K562 treated with DMSO at 1 percent for 48 hours (cell line): ENCODE results near the gene PFN3. TPM values are rescaled to one million over a fixed set of nuclear protein-coding genes. Genes with fewer than 3 reads are reported as not detected.

Experiments
- total RNA-seq: library from RNA; unstranded; fragments of 300-600 nt; gene quantifications from 2 replicates; pipeline ENCODE4 v1.2.3, GENCODE V29; 2022; ENCODE audit warnings: low replicate concordance; ENCODE audit errors: extremely low read depth

Gene PFN3
- not detected in 2 replicates for total RNA-seq

GRCh38 chr5:177399997-177400868 is at the start of gene PFN3:
Gene PFN3 (minus strand): TSS chr5:177400661. CDS start chr5:177400576, 85 bp downstream.

GRCh38 chr5:177446200-177447065 is 46.0 kb upstream of the PFN3 start, which contains the start of gene PRR7:
Gene PRR7 (plus strand): TSS chr5:177446814. CDS start chr5:177455068, 8,254 bp downstream.

GRCh38 chr5:177426566-177427210 is 26.2 kb upstream of the PFN3 start, which contains the start of gene GRK6:
Gene GRK6 (plus strand): TSS chr5:177426676. CDS start chr5:177426846, 170 bp downstream.

DNA sequence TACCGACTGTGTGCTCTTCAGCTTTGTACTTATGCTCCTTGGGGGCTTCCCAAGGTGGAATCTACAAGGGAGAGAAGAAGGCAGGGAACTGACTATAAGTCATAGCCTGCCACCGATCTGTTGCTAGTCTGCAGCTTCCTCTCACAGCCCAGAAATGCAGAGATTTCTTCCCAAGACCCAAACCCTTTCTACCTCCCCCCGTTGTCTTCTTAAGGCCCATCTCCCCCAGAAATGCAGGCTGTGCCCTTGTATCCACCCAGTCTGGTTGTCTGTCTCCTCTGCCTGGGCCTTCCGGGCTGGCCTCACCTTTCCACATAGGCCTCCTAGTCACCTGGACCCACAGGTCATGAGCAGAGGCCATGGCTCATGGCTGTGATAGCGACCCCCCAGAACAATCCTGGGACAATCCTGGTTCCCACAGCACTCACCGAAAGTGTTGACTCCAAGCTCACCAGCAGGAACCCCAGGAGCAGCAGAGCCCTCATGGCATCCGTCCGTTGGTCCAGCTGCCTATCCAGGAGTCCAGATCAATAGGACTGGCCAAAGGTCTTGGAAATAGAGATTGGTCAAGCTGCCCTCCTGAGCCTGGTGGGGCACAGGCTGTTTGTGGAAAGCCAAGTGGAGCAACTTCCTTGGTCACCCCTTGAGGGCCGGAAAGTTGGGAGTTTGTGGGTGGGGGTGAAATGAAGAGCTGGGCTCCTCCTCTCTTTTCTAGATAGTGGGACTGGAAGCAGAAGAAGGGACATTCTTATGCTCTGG is 8.8 kb upstream of the PFN3 start, which contains the start of gene F12:
Gene F12, minus strand, starts transcription at position 522 of the 759 bp plus-strand sequence. Its CDS starts 37 bp downstream, at position 485.

GRCh38 chr5:177384134-177384533 is 16.3 kb downstream of the PFN3 start, which contains the start of gene SLC34A1:
Gene SLC34A1 (plus strand): TSS chr5:177384434. CDS start chr5:177385742, 1,308 bp downstream.

GRCh38 chr5:177357459-177358351 is 42.8 kb downstream of the PFN3 start, which contains the start of gene RGS14:
Gene RGS14 (plus strand): TSS chr5:177357924. CDS start chr5:177358025, 101 bp downstream.

GRCh38 chr5:177351392-177352329 is 48.8 kb downstream of the PFN3 start, which contains the start of gene LMAN2:
Gene LMAN2 (minus strand): TSS chr5:177351668. CDS start chr5:177351647, 21 bp downstream.

Other genes starting within 250 kb of the PFN3 start
- not detected in 2 replicates for gene RAB24, start 96.9 kb downstream of the PFN3 start, total RNA-seq
- gene PRELID1, start 96.9 kb downstream of the PFN3 start, total RNA-seq = not detected in 2 replicates
- gene MXD3, start 88.8 kb downstream of the PFN3 start, total RNA-seq = not detected in 2 replicates
- 1,046 TPM in 1 of 2 replicates, not detected in the other for gene LMAN2, start 49.0 kb downstream of the PFN3 start, total RNA-seq
- gene RGS14, start 42.7 kb downstream of the PFN3 start, total RNA-seq = not detected in 2 replicates
- not detected in 2 replicates for gene SLC34A1, start 16.2 kb downstream of the PFN3 start, total RNA-seq
- gene F12, start 8.9 kb upstream of the PFN3 start, total RNA-seq = not detected in 2 replicates
- gene GRK6, start 26.0 kb upstream of the PFN3 start, total RNA-seq = not detected in 2 replicates
- gene PRR7, start 46.2 kb upstream of the PFN3 start, total RNA-seq = not detected in 2 replicates
- not detected in 2 replicates for gene DBN1, start 73.0 kb upstream of the PFN3 start, total RNA-seq
- not detected in 2 replicates for gene PDLIM7, start 96.9 kb upstream of the PFN3 start, total RNA-seq
- gene DOK3, start 109.2 kb upstream of the PFN3 start, total RNA-seq = not detected in 2 replicates
- not detected in 2 replicates for gene DDX41, start 116.3 kb upstream of the PFN3 start, total RNA-seq
- not detected in 2 replicates for gene FAM193B, start 153.9 kb upstream of the PFN3 start, total RNA-seq
- gene TMED9, start 191.5 kb upstream of the PFN3 start, total RNA-seq = 295 TPM in 1 of 2 replicates, not detected in the other
- not detected in 2 replicates for gene B4GALT7, start 199.5 kb upstream of the PFN3 start, total RNA-seq